BJ (cell line): ENCODE measurements around the gene KDM5C. TPM values are rescaled to one million over a fixed set of nuclear protein-coding genes. Genes with fewer than 3 reads are reported as not detected.

Experiments used
- CTCF ChIA-PET: fragments of 350-600 bp; formaldehyde crosslinking; extraction: SDS; loops from one replicate; lab custom pipeline; 2021; ENCODE audit warnings: antibody characterized with exemption, inconsistent platforms; lab: Yijun Ruan, JAX
- POLR2A ChIA-PET: fragments of 300-600 bp; sonication (Branson Sonifier 250); formaldehyde crosslinking; extraction: SDS; loops from one replicate; lab custom pipeline; 2021; ENCODE audit warnings: antibody characterized with exemption; lab: Charles Lee
- DNase-seq: peaks from one replicate; pipeline ENCODE4 v3.0.0-alpha.2; 2011; ENCODE audit warnings: low read depth
- H3K27me3 ChIP-seq: 2 replicates; pipeline ENCODE4 v1.6.0; 2011; ENCODE audit warnings: low read length; ENCODE audit not compliant: control insufficient read depth, insufficient read depth
- H3K36me3 ChIP-seq: 2 replicates; pipeline ENCODE4 v1.5.1; 2011; ENCODE audit warnings: low read length; ENCODE audit not compliant: control insufficient read depth, insufficient read depth
- H3K4me3 ChIP-seq: 2 replicates; pipeline ENCODE4 v1.5.1; 2011; ENCODE audit warnings: low read depth, mild to moderate bottlenecking, control low read depth, low read length
- CTCF ChIP-seq: IDR thresholded peaks from 2 replicates; pipeline ENCODE4 v1.5.1; 2011; ENCODE audit warnings: low read depth, mild to moderate bottlenecking, control low read depth, inconsistent platforms, low read length, moderate library complexity; ENCODE audit not compliant: insufficient read depth
- polyA plus RNA-seq: library from polyadenylated mRNA; depleted of rRNA; stranded (reverse); fragments of >200 nt; gene quantifications from 2 replicates; pipeline ENCODE4 v1.2.3, GENCODE V29; 2011; rRNA removed
- small RNA-seq: library from RNA; depleted of rRNA; stranded (forward); fragments of <200 nt; gene quantifications from one replicate; pipeline ENCODE3, GENCODE V24; 2012; ENCODE audit warnings: low replicate concordance, low read depth; ENCODE audit not compliant: insufficient read length

KDM5C gene
- polyA plus RNA-seq, 1 experiment = 67.1 TPM

- ChIA-PET CTCF (no interaction called here), POLR2A (no interaction called here)
- no peak for DNase-seq
- TF ChIP-seq CTCF = no peak
- Histone ChIP-seq H3K36me3 (no peaks in the 10 kb centered on the region), H3K4me3 (no peak overlapping the region), H3K27me3 (no peaks in the 10 kb centered on the region)
These were observed 68.8 kb downstream of the KDM5C start for GRCh38 chrX:53156207-53156596.

- Histone ChIP-seq H3K36me3 (no peaks in the 10 kb centered on the region), H3K27me3 (no peaks in the 10 kb centered on the region), H3K4me3 (no peak overlapping the region)
- POLR2A ChIA-PET = no interaction called here
- CTCF ChIA-PET = no interaction called here
- DNase-seq = no peak
- no peak for TF ChIP-seq CTCF
These were observed 69.3 kb downstream of the KDM5C start for GRCh38 chrX:53155512-53156206.

GRCh38 chrX:53153581-53153980, 71.4 kb downstream of the KDM5C start:
- ChIA-PET POLR2A (no interaction called here), CTCF (interaction anchor here (1.2 kb wide), 1 partner anchor 19 kb away, joined by 3 read pairs; no protein-coding TSS in a partner anchor)
- no peaks in the 10 kb centered on the region for H3K36me3 ChIP-seq
- H3K27me3 ChIP-seq = no peaks in the 10 kb centered on the region
- no peak overlapping the region for H3K4me3 ChIP-seq
- TF ChIP-seq CTCF = no peak
- DNase-seq = no peak

Small RNAs within 50 kb of the gene (small RNA-seq; reads per million reads assigned to genes)
- gene AL139396.1 (not detected), gene MIR6894 (not detected), gene MIR6895 (not detected)

Other genes starting within 250 kb of the KDM5C start
- 1.7 and 2.7 TPM in 2 replicates for gene GPR173, start 176.4 kb downstream of the KDM5C start, polyA plus RNA-seq
- gene TSPYL2, start 142.8 kb downstream of the KDM5C start, polyA plus RNA-seq = 22.9 and 29.3 TPM in 2 replicates
- 2.3 and 2.5 TPM in 2 replicates for gene KANTR, start 131.1 kb downstream of the KDM5C start, polyA plus RNA-seq
- 10.6 and 13.5 TPM in 2 replicates for gene IQSEC2, start 56.4 kb upstream of the KDM5C start, polyA plus RNA-seq
- 18.7 and 22.4 TPM in 2 replicates for gene SMC1A, start 197.4 kb upstream of the KDM5C start, polyA plus RNA-seq
- gene RIBC1, start 197.7 kb upstream of the KDM5C start, polyA plus RNA-seq = 0.09 TPM in 1 of 2 replicates, not detected in the other
- gene HSD17B10, start 209.2 kb upstream of the KDM5C start, polyA plus RNA-seq = 112 and 156 TPM in 2 replicates